Measurements from ENCODE around the gene AGRN.
A peak's percentile ranks its signal among the peaks of the same experiment; 100 is the strongest.

The AGRN gene

GRCh38 chr1:1081311-1082238 is 61.7 kb downstream of the AGRN start:
- peak in 14 of 42 donors; percentile 0 to 41 (median 8) for DNase-seq
- intact Hi-C loops (cut with DNase I): no loop called here

DNA sequence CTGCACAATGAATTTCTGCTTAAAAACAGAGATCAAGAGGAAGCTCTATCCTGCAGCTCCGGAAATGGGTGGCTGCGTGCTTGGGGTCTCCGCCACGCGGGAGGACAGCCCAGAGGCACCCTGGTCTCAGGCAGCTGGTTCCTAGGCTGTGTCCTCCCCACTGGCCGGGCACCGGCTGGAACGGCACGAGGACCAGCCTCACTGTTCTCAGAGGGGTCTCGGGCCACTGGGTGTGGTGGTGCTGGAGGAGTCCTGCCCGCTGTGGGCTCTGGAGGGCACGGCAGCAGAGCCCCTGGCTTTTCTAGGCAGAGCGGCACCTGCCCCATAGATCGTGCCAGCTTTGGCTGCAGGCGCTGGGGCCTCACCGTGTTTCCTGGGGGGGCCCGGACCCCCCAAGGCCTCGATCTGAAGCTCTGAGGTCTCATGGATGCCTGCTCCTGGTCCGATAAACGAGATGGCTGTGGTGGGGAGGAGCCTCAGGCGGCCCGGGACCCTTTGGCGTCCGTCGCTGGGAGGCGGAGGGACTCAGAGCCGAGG is 62.4 kb downstream of the AGRN start:
- DNase-seq: peak in 11 of 42 donors; percentile 1 to 39 (median 9)

DNA sequence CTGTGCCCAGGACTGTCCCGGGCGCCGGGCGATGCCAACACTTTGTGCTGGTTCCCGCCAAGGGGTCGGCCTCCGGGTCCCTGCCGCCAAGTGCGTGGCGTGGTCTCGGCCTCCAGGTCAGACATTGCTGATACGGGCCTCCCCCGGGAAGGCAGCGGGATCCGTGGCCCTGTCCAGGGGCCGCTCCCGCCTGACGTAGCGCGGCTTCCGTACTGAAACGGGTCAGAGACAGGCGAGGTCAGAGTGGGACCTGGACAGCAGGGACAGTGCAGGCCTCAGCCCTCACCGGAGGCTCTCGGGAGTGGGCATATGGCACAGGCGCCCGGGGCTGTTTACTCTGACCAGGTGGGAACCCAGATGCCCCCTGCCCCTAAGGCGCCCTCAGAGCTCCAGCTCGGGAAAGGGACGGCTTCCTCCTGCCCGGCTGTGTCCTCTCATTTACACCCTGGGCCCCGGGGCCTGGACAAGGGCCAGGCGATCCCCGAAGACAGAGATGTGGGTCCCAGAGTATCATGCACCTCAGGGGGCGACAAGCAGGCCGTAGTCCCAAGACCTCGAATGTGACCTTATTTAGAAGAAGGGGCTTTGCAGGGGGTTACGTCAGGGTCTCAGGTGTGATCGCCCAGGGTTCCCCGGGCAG is 63.0 kb downstream of the AGRN start:
- DNase-seq: peak in 15 of 42 donors; percentile 1 to 43 (median 8)
- intact Hi-C loops (cut with DNase I): no loop called here

More for the DNA sequence above, 62.4 kb downstream of the AGRN start:
- intact Hi-C loops (cut with DNase I): no loop called here

DNA sequence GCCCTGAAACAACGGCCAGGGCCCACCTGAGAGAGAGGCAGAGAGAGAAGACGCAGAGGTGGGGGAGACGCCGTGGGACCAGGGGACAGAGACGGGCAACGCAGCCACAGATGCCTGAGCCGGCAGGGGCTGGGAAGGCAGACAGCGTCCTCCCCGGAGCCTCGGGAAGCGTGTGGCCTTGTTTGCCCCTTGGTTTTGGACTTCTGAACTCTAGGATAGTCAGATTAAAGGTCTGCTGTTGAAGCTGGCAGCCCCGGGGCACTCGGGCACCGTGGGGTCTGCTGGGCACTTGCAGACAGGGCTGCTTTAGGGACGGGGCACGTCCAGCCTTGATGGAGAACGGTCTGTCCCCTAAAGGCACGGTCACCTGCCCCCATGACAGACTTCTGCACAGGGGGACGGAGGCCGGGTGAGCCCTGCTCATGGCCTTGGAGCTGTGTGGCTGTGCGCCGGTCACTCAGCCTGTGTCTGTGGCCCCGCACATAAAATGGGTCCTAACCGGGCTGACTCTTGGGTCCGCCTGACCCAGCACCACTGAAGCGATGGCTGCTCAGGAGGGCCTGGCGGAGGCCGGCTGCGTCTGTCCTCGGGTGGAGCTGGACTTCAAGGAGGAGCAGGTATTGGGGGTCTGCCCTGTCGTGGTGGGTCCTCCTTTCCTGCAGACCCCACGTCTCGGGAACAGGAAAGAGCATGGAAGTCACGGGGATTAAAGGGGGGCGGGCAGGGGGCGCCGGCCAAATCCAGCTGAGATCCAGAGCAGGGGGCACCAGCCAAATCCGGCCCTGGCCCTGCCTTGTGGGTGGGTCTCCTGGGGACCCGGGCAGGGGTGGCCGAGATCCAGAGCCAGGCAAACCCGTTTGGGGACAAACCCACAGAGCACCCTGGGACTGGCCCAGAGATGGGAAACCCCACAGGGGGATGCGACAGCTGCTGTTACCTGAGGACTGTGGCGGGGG is 63.8 kb downstream of the AGRN start:
- peak in 16 of 42 donors; percentile 1 to 42 (median 10) for DNase-seq
- intact Hi-C loops (cut with DNase I): no loop called here

- intact Hi-C loops (cut with DNase I): no loop called here
- DNase-seq: peak in 13 of 42 donors; percentile 2 to 39 (median 9)
These were observed 64.7 kb downstream of the AGRN start for GRCh38 chr1:1084372-1085170.

DNA sequence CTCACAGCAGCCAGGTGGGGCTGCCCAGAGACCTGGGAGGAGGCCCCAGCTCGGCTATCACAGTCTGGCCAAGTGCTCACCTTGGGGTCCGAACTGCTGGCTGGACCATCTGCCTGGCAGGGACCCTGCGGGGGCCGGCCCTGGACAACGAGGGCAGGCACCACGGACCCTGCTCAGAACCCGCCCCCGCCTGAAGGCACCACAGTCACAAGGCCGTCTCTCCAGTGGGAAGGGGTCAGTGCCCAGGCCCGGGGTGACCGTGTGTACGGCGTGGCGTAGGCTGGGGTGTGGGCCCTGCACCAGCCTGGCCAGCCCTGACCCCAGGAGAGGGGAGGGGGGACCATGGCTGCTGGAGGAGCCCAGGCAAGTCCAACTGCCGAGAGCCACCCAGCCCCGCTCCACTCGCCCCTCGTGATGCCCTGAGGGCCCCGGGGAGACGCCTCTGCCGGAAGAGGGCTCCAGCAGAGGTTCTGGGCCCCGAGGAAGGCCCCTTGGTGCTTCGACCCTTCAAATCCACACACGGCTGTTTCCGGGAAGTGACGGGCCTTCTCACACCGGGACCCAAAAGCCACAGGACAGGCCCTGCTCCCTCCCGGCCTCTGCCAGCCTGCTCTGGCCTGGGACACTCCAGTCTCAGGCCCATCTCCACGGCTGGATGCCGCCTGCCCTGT is 65.4 kb downstream of the AGRN start:
- peak in 11 of 42 donors; percentile 2 to 29 (median 10) for DNase-seq

DNA sequence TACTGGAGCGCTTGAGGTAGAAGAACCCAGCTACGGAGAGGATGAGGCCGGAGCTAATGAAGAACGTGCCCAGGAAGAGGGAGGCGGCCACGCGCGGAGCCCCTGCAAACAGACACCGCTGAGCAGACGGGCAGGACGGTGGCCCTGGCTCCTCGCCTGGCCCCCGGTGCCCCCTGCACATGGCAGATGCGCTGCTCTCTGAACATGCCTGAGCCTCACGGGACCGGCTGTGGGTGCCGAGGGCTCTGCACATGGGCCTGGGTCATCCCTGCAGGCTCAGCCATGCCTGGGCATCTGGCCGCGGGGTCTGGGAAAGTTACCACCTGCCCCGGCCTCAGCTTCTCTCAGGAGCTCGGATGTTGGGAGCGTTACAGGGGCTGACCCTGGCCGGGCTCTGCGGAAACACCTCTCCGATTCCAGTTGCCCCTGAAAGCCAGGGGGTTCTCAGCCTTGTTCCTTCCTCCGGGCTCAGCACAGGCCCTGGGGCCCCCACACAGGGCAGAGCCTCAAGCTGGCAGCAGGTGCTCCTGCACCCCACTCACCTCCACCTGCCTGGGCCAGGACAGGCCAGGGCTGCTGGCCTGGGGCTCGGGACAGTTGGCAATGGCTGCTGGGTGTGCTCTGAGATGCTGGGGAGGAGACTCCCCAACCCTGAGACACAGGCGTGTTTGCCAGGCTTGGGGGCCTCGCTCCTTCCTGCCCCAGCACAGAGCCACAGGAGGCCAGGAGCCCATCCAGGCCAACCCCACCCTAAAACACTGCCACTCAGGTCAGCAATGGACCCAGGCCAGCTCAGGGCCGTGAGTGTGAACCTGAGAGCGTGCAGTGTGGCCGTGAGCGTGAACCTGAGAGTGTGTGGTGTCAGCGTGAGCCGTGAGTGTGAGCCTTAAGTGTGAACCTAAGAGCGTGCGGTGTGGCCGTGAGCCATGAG is 66.3 kb downstream of the AGRN start:
- DNase-seq: peak in 11 of 42 donors; percentile 2 to 34 (median 11)
- intact Hi-C loops (cut with DNase I): no loop called here

More for the DNA sequence above, 65.4 kb downstream of the AGRN start:
- intact Hi-C loops (cut with DNase I): no loop called here

- peak in 11 of 42 donors; percentile 0 to 27 (median 13) for DNase-seq
- intact Hi-C loops (cut with DNase I): no loop called here
These were observed 67.0 kb downstream of the AGRN start for GRCh38 chr1:1086911-1087341.

- peak in 13 of 42 donors; percentile 1 to 35 (median 11) for DNase-seq
- intact Hi-C loops (cut with DNase I): no loop called here
These were observed 67.6 kb downstream of the AGRN start for GRCh38 chr1:1087351-1088028.

DNA sequence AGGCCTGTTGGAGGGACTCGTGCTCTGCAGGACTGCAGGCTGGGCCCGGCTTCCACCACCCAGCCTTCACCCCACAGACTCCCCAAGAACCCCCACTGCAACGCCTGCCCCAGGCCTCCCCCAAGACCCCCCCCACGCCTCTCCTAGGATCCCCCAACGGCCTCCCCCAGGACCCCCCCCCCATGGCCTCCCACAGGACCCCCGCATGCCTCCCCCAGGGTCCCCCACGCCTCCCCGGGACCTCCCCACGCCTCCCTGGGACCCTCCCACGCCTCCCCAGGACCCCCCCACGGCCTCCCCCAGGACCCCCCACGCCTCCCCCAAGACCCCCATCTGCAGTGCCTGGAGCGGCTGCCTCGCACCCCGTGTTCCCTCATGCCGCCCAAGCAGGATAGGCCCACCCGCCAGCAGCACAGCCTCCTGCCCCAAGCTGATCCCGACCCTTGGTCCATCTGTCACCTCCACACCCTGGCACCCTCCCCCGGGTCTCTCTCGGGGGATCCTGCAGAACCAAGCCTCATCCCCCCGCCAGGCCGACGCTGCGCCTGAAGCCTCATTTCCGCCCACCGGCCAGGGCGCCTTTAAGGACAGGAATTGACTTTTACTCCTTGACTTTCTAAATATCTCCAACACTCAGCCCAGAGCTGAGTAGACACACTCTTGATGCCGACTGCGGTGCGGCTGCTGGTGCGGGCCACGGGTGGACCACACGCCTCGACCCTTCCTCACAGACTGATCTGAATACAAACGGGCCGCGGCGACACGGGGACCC is 68.3 kb downstream of the AGRN start:
- DNase-seq: peak in 10 of 42 donors; percentile 1 to 34 (median 6)
- intact Hi-C loops (cut with DNase I): no loop called here

GRCh38 chr1:1088801-1089680 is 69.1 kb downstream of the AGRN start:
- peak in 10 of 42 donors; percentile 0 to 34 (median 10) for DNase-seq
- intact Hi-C loops (cut with DNase I): no loop called here

DNA sequence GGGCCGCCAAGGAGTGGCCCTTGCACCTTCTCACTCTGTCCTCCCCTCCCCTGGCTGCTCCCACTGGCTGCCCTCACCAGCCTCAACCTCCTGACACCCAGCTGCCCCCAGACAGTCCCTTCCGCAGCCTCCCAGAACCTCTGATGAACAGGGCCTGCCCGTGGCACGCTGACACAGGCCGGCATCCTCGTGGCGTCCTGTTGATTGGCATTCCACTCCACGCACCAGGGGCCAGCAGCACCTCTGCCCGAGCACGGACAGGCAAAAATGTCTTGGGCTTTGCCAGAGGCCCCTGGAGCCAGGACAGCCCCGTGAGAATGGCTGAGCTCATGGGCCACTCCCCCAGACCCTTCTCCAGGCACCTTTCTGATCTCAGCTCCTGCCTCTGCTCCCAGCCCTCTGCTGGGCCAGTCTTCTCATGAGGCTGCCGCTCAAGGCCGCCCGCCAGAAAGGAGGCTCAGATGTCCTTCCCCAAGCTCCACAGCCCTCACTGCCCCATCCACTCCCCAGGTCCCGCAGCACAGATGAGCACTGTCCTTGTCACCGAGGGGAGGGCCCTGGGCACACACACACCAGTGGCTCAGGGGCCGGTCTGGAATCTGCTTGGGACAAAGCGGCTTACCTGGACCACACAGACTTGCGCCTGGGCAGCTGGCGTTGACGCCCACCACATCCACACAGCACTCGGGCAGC is 70.0 kb downstream of the AGRN start:
- intact Hi-C loops (cut with DNase I): no loop called here
- peak in 10 of 42 donors; percentile 1 to 36 (median 11) for DNase-seq
